HG02763 (cell line): ENCODE measurements around the gene IGFBP3.

ENCODE experiments used
- ATAC-seq: cut with Tn5 transposase; IDR thresholded peaks from one replicate; pipeline ENCODE4 v1.9.1; 2021; ENCODE audit warnings: mild to moderate bottlenecking, moderate library complexity; ENCODE audit not compliant: unreplicated experiment

The IGFBP3 gene

DNA sequence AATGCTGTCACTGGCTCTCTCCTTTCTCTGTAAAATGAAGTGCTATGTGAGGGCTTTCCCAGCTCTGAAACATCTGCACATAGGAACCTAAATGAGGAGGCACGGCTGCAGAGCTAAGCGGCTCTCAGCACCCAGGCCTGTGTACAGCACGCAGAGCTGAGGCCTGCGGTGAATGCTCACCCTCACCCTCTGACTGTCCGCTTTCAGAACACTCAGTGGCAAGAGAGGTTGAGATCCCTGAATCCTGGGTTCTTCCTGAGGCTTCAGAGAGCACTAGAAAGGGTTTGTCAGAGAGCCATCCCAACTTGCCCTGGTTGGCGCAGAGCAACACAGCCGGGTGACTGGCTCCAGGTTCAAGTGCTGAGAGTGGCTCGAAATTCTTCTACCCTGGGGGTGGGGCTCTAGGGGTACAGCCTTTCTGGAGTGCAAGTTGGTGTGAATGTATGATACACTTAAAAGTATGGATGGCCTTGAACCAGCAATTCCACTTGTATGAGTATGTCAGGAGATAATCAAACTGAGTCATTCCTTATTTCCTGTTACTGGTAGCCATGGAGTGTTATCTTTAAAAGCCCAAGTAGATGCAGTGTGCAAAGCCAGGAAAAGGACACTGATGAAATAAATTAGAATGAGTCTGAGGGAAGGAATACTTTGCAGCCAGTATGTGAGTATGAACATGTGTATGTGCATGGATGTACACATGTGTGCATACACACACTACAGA is 46.5 kb downstream of the IGFBP3 start:
- no peak for ATAC-seq

DNA sequence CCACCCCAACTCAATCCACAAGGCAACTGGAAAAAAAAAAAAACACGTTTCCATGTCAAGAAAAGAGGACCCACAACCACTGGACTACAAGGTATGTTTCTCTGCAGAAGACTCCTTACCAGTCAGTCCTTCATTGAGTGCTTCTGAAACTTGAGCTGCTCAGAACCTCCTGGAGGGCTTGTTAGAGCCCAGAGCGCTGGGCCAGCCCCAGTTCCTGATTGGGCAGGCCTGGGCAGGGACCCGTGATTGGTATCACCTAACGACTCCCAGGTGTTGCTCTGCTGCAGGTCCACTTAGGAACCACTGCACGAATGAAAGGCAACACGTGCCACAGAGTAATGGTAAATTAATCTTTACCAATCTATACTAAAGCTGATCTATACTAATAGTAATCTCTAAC is 47.7 kb downstream of the IGFBP3 start:
- ATAC-seq: no peak

DNA sequence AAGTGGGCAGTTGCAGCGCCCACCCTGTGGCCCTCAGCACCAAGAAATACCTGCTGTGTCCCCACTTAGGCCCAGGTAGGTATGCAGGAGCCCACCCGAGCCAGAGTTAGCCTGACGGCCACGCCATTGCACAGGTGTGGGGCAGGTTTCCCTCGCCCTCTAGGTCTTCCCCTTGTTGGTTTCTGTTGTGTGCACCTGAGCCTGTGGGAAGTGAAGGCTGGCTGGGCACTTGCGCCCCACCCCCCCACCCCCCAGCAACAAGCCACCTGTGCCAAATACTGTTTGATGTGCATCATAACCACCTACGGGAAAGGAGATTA is 48.1 kb downstream of the IGFBP3 start, which contains the start of gene CCDC201:
TSS of gene CCDC201 (minus strand) at position 48 of the 320 bp plus-strand sequence. CDS start 75 bp downstream, outside the sequence.
- ATAC-seq: no peak

DNA sequence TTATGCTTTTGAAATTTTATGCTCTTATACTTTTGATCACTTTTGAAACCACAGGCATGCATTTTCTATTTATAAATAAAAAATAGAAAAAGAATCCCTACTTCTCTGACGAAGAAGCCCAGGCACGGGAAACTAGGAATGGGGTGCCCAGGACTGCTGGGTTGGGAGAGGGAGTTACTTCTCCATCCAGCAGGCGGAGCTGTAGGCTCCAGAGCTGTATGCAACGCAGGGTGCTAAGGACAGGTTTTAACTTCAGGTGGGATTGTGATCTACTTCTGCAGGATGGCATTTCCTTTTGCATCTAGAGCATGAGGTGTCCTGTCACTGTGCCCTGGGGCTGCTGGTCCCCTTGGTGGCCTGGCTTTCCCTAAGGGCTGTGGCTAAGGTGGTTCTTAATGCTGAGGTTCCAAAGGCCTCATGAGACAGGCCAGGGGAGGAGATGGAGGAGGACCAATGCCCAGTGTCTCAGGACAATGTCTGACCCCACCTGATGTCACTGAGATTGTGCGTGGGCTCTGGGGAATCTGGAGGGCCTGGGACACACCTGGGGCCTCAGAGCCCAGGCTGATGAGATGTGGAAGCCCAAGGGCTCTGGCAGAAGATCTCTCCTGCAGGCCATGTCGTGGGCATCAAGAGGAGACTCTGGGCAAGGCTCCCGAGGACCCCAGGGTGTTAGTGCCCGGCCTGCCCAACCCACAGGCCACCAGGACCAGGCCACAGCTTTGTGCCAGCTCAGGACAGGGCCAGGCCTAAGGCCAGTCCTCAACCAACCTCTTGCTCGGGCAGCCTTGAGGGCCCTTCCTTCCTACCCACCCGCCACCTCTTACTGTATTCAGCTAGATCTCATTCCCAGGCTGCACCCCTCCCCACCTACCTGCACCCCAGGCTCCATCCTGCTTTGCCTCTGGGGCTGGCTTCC is 48.7 kb downstream of the IGFBP3 start:
- ATAC-seq: no peak

DNA sequence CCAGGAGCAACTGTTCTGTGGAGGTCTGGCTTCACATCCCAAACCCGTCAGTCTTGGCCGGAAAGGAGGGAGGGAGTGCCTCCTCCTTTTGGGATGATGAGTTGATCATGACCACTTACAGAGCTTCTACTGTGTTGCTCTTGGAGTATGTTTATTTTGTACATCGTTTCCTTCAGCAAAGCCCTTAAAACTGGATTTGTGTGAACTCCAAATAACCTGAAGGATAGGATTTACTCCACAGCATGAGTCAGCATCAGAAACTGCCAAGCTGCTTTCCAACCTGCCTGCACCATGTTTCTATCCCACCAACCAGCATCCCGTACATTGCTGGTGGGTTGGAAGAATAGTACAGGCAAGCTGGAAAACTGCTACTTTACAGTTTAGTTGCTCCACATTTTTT is 51.6 kb downstream of the IGFBP3 start:
- ATAC-seq: no peak

DNA sequence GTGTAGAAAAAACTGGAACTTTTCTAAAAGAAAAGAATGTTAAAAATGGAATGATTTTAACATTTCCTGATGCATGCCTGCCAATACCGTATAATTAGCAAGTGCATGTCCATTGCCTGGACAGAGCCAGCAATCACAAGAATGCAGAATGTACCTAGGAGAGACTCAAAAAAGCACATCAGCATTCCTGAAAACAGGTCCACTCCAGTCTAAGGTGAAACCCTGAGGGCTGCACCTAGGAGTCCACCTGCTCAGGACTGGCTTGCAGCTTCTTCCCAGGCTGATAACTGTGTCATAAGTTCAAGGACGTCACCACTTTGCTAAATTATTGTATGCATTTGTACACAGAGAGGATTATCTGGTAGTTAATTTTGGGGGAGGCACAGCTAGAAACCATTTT is 53.6 kb downstream of the IGFBP3 start:
- ATAC-seq: no peak

DNA sequence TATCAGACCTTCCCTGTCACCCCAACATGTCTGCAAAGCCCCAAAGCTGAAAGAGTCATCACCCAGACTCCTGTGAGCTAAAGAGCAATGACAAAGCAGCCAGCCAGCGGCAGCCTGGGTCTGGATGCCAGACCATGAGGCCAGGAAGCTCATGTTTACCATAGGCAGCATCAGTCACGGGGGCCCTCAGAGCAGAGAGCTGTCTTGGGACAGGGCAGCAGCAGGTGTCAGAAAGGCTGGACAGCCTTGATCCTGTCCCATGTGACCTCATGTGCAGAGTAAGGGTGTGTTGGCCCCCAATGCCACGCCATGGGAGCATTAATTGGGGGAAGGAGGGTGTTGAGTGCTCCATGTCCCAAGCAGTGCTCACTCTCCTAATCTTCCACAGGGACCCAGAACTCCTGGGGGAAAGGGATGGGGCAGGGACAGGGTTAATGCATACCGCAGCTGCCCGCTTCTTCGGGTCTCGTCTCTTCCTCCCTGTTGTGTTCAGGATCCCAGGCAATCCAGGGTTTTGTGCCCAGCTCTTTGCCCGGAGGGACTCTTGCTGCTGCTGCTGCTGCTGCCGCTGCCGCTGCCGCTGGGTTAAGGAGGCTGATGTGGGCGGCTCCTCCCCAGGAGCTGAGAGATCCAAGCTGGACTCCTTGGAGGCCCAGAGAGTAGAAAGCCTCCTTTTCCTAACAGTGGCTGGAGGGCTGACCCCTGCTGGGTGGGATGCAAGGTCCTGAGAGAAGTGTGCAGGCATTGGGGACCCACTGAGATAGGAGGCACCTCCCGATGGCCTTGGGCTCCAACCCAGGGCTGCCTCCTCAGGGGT is 55.3 kb downstream of the IGFBP3 start:
- no peak for ATAC-seq

DNA sequence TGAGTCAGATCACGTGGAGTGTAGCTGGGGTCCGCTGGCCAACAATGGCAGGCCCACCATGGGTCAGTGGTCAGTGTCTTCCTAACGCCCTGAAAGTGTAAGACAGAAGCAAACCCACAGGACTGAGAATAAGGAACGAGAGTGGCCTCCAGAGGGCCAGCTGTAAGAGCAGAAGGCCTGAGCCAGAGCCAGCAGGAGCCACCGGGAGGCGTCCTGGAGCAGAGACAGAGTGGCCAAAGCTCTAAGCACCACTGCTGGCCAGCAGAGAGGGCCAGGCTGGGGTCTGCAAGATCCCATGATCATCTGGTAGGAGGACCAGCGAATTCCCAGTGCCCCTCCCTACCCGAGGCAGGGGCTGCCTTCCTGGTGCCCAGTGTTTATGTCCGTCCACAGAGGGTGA is 57.4 kb downstream of the IGFBP3 start:
- no peak for ATAC-seq
